ENCODE data around the gene SLC6A5. TPM values are rescaled to one million over a fixed set of nuclear protein-coding genes. Genes with fewer than 3 reads are reported as not detected.

Gene SLC6A5
- total RNA-seq, 1 experiment from 2014 or later = not detected

DNA sequence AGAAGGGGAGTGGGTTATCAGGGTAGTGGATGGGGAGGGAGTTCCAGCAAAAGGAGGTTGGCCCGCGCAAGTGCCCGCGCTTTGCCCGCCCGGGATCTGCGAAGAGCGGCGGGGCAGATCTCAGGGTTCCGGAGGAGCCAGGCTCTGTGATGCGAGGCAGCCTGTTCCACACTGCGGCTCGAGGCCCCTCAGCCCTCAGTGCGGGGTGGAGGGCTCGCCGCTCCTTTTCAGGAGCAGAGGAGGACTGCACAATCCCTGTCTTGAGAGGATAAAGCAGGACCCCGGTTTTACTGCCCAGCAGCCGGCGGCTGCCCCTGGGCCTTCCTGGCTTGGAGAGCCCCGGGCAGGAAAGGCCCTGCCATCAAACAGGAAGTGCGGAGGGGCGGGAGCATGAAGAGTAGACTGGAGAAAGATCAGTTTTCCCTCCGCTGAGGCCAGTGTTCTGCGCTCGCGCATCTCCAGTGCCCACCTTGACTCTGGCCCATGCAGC, 6.2 kb downstream of the SLC6A5 start:
- no peaks in the 10 kb centered on the region for H4K20me1 ChIP-seq (ENCODE audit: control insufficient read depth, insufficient read depth, insufficient read length)
- no peak overlapping the region for H2AK5ac ChIP-seq (ENCODE audit: insufficient read length, low read length)
- Mint-ChIP-seq H3K27ac (no peak overlapping the region), H3K27me3 (ENCODE audit: low read depth) (peaks cover 77% of the 10 kb centered on the region), H3K9me3 (peaks cover 0 to 3% of the 10 kb centered on the region in 2 experiments; a peak in 1 of 5 replicates), H3K4me1 (peaks cover 10 to 17% of the 10 kb centered on the region in 2 experiments), H3K4me3 (no peak overlapping the region), H3K36me3 (ENCODE audit: insufficient read depth in 1 of 3, low read depth in 3 of 3) (no peaks in the 10 kb centered on the region)
- H3K23ac ChIP-seq (ENCODE audit: insufficient read length, low read depth, low read length) = no peak overlapping the region
- H2AFZ ChIP-seq (ENCODE audit: low read length) = no peak overlapping the region
- H3K18ac ChIP-seq (ENCODE audit: insufficient read length, low read depth, low read length) = no peak overlapping the region
- H3K14ac ChIP-seq (ENCODE audit: insufficient read depth, low read length) = no peak overlapping the region
- DNase-seq = no peak
- H3K9ac ChIP-seq (ENCODE audit: extremely low read depth, insufficient read length, low read length) = no peak overlapping the region
- peaks cover 28% of the 10 kb centered on the region for H3K27me3 ChIP-seq (ENCODE audit: insufficient read depth, low read length)
- TF ChIP-seq, protein P1, sequence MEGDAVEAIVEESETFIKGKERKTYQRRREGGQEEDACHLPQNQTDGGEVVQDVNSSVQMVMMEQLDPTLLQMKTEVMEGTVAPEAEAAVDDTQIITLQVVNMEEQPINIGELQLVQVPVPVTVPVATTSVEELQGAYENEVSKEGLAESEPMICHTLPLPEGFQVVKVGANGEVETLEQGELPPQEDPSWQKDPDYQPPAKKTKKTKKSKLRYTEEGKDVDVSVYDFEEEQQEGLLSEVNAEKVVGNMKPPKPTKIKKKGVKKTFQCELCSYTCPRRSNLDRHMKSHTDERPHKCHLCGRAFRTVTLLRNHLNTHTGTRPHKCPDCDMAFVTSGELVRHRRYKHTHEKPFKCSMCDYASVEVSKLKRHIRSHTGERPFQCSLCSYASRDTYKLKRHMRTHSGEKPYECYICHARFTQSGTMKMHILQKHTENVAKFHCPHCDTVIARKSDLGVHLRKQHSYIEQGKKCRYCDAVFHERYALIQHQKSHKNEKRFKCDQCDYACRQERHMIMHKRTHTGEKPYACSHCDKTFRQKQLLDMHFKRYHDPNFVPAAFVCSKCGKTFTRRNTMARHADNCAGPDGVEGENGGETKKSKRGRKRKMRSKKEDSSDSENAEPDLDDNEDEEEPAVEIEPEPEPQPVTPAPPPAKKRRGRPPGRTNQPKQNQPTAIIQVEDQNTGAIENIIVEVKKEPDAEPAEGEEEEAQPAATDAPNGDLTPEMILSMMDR (conservative IDR thresholded peaks at IDR 0.05) = no peak
- no peak overlapping the region for H2BK5ac ChIP-seq (ENCODE audit: insufficient read length, low read length)
- no peak overlapping the region for H3K4ac ChIP-seq (ENCODE audit: low read depth, low read length)
- no peak overlapping the region for H4K8ac ChIP-seq (replicated peaks; ENCODE audit: insufficient read length, low read depth, low read length)
- no peak overlapping the region for H3K4me2 ChIP-seq (ENCODE audit: insufficient read depth, insufficient read length, low read length)
- no peak overlapping the region for H3K56ac ChIP-seq (ENCODE audit: insufficient read length, low read depth, low read length)
- H3K27ac ChIP-seq (ENCODE audit: insufficient read length, low read depth, low read length) = no peak overlapping the region
- H3K4me1 ChIP-seq (ENCODE audit: insufficient read depth, low read length) = peaks cover 4% of the 10 kb centered on the region; the same call in 1 of the 2 replicates
- no peak overlapping the region for H4K5ac ChIP-seq (ENCODE audit: insufficient read length, low read depth, low read length)
- no peak overlapping the region for H2BK120ac ChIP-seq (ENCODE audit: low read depth, low read length, poor library complexity, severe bottlenecking)
- H4K91ac ChIP-seq (ENCODE audit: insufficient read length, low read depth, low read length) = no peak overlapping the region
- H2BK15ac ChIP-seq (ENCODE audit: low read depth, low read length) = no peak overlapping the region
- H3T11ph ChIP-seq (ENCODE audit: low read length) = no peak overlapping the region
- H3K9me3 ChIP-seq (ENCODE audit: control insufficient read depth, low read depth, low read length) = no peaks in the 10 kb centered on the region
- H2BK20ac ChIP-seq (ENCODE audit: low read depth, low read length, poor library complexity, severe bottlenecking) = no peak overlapping the region
- no peaks in the 10 kb centered on the region for H3K79me2 ChIP-seq (ENCODE audit: insufficient read depth, low read length)
- no CpG with 5 or more reads among the region's 26 CpGs for WGBS (ENCODE audit: extremely low coverage, insufficient read length, low lambda C conversion rate)
- no peaks in the 10 kb centered on the region for H3K23me2 ChIP-seq (ENCODE audit: insufficient read length, low read depth, low read length, poor library complexity, severe bottlenecking)
- no peaks in the 10 kb centered on the region for H3K79me1 ChIP-seq (ENCODE audit: insufficient read depth, low read depth, low read length, poor library complexity, severe bottlenecking)
- H2BK12ac ChIP-seq (ENCODE audit: insufficient read length, low read depth, low read length) = no peak overlapping the region

Measured in H9 (cell line).